Osteoblast (primary cell): ENCODE measurements around the gene RPUSD1. TPM values are rescaled to one million over a fixed set of nuclear protein-coding genes. Genes with fewer than 3 reads are reported as not detected.

ENCODE experiments used
- DNase-seq: peaks from one replicate; pipeline ENCODE4 v3.0.0; 2011; ENCODE audit warnings: low spot score, mixed read lengths; ENCODE audit not compliant: insufficient read length; ENCODE audit errors: missing footprints
- H2AFZ ChIP-seq: 2 replicates; pipeline ENCODE4 v1.6.0; 2011; ENCODE audit warnings: mild to moderate bottlenecking, low read length
- H3K27ac ChIP-seq: 2 replicates; pipeline ENCODE4 v1.5.1; 2011; ENCODE audit warnings: mild to moderate bottlenecking, low read depth, low read length, moderate library complexity
- H3K27me3 ChIP-seq: 2 replicates; pipeline ENCODE4 v1.6.0; 2012; ENCODE audit warnings: mild to moderate bottlenecking, control low read depth, inconsistent platforms, low read length, moderate library complexity; ENCODE audit not compliant: insufficient read depth
- H3K36me3 ChIP-seq: 2 replicates; pipeline ENCODE4 v1.5.1; 2011; ENCODE audit warnings: mild to moderate bottlenecking, low read length, control low read depth, moderate library complexity; ENCODE audit not compliant: insufficient read depth
- H3K4me1 ChIP-seq: 2 replicates; pipeline ENCODE4 v1.5.1; 2011; ENCODE audit warnings: mild to moderate bottlenecking, low read length, control low read depth, moderate library complexity; ENCODE audit not compliant: insufficient read depth
- H3K4me2 ChIP-seq: 2 replicates; pipeline ENCODE4 v1.6.0; 2011; ENCODE audit warnings: mild to moderate bottlenecking, low read length; ENCODE audit not compliant: insufficient read depth
- H3K4me3 ChIP-seq: fragments of 200-600 bp; sonication (generic); 3 replicates; pipeline ENCODE4 v1.5.1; 2012; ENCODE audit warnings: mild to moderate bottlenecking, low read length, inconsistent platforms; ENCODE audit not compliant: insufficient read depth
- H3K79me2 ChIP-seq: 2 replicates; pipeline ENCODE4 v1.6.0; 2012; ENCODE audit warnings: mild to moderate bottlenecking, low read length, control low read depth, inconsistent platforms; ENCODE audit not compliant: insufficient read depth
- H3K9me3 ChIP-seq: 2 replicates; pipeline ENCODE4 v1.5.1; 2011; ENCODE audit warnings: low read depth, low read length, control low read depth
- H4K20me1 ChIP-seq: 2 replicates; pipeline ENCODE4 v1.6.0; 2012; ENCODE audit warnings: mild to moderate bottlenecking, low read length, control low read depth; ENCODE audit not compliant: insufficient read depth
- CTCF ChIP-seq: IDR thresholded peaks from 2 replicates; pipeline ENCODE4 v1.5.1; 2011; ENCODE audit warnings: mild to moderate bottlenecking, low read depth, low read length, moderate library complexity; ENCODE audit errors: extremely low read depth
- total RNA-seq: library from RNA; depleted of rRNA; stranded (reverse); fragments of >200 nt; gene quantifications from 2 replicates; pipeline ENCODE4 v1.2.3, GENCODE V29; 2012

Gene RPUSD1
- total RNA-seq, 1 donor, result 28.2 TPM

GRCh38 chr16:794091-794822 is 6.1 kb upstream of the RPUSD1 start:
- H3K79me2 ChIP-seq, result peaks cover 7% of the 10 kb centered on the region
- no peak overlapping the region for H3K27ac ChIP-seq
- H3K4me1 ChIP-seq, result peaks cover 4% of the 10 kb centered on the region
- peaks cover 4% of the 10 kb centered on the region for H3K36me3 ChIP-seq
- no peak overlapping the region for H3K4me2 ChIP-seq
- TF ChIP-seq CTCF, result no peak
- no peak overlapping the region for H3K4me3 ChIP-seq
- DNase-seq, result no peak
- no peaks in the 10 kb centered on the region for H3K9me3 ChIP-seq
- H3K27me3 ChIP-seq, result no peaks in the 10 kb centered on the region
- no peak overlapping the region for H2AFZ ChIP-seq
- no peaks in the 10 kb centered on the region for H4K20me1 ChIP-seq

- no peak overlapping the region for H3K4me3 ChIP-seq
- H3K27ac ChIP-seq, result no peak overlapping the region
- no peaks in the 10 kb centered on the region for H3K27me3 ChIP-seq
- no peaks in the 10 kb centered on the region for H3K9me3 ChIP-seq
- H4K20me1 ChIP-seq, result no peaks in the 10 kb centered on the region
- H2AFZ ChIP-seq, result no peak overlapping the region
- H3K4me2 ChIP-seq, result no peak overlapping the region
- peaks cover 4% of the 10 kb centered on the region for H3K36me3 ChIP-seq
- no peak for DNase-seq
- H3K79me2 ChIP-seq, result peaks cover 14% of the 10 kb centered on the region
- TF ChIP-seq CTCF, result no peak
- peaks cover 10% of the 10 kb centered on the region for H3K4me1 ChIP-seq
These were observed 5.2 kb upstream of the RPUSD1 start for GRCh38 chr16:793414-793813.

- no peaks in the 10 kb centered on the region for H3K27me3 ChIP-seq
These were observed 4.2 kb upstream of the RPUSD1 start for GRCh38 chr16:792221-792995.

More at GRCh38 chr16:792221-792995, 4.2 kb upstream of the RPUSD1 start:
- Histone ChIP-seq H2AFZ (no peak overlapping the region), H3K4me1 (peaks cover 13% of the 10 kb centered on the region), H3K4me3 (no peak overlapping the region), H3K27ac (no peak overlapping the region), H3K36me3 (peaks cover 4% of the 10 kb centered on the region), H3K4me2 (no peak overlapping the region), H4K20me1 (peaks cover 6% of the 10 kb centered on the region), H3K79me2 (peaks cover 21% of the 10 kb centered on the region), H3K9me3 (no peaks in the 10 kb centered on the region)
- no peak for DNase-seq
- no peak for TF ChIP-seq CTCF
